ENCODE measurements around the gene NAALADL2.

DNA sequence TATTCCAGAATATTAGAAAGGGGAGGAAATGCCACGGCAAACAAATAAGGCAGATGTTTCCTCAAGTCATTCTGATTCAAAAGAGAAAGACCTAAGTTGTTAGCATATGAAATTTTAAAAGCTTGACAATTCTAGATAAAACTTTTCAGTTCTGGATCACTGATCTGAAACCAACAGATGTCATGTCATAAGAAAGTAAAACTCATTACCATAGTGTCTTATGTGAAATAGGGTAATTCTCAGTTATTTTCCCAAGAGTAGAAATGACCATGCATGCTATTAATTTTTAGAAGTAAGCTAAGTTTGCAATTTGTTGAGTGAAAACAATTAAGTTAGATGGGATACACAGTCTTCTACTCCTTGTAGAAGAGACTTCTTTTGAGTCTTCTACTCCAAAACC is 630.3 kb downstream of the NAALADL2 start:
- TF ChIP-seq, protein P1, sequence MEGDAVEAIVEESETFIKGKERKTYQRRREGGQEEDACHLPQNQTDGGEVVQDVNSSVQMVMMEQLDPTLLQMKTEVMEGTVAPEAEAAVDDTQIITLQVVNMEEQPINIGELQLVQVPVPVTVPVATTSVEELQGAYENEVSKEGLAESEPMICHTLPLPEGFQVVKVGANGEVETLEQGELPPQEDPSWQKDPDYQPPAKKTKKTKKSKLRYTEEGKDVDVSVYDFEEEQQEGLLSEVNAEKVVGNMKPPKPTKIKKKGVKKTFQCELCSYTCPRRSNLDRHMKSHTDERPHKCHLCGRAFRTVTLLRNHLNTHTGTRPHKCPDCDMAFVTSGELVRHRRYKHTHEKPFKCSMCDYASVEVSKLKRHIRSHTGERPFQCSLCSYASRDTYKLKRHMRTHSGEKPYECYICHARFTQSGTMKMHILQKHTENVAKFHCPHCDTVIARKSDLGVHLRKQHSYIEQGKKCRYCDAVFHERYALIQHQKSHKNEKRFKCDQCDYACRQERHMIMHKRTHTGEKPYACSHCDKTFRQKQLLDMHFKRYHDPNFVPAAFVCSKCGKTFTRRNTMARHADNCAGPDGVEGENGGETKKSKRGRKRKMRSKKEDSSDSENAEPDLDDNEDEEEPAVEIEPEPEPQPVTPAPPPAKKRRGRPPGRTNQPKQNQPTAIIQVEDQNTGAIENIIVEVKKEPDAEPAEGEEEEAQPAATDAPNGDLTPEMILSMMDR (IDR thresholded peaks at IDR 0.05), result no peak
- TF ChIP-seq EZH2 (IDR thresholded peaks at IDR 0.05), result no peak
- TF ChIP-seq EZH2phosphoT487 (IDR thresholded peaks at IDR 0.05), result no peak

Data from neural progenitor cell (in vitro differentiated cells).